GM18511 (cell line): ENCODE measurements around the gene CFAP92.
A peak's percentile ranks its signal among the peaks of the same experiment; 100 is the strongest.
"Not testable (repeated sequence)": the region's sequence is repeated elsewhere in the genome, so short reads cannot be mapped to it uniquely, and the experiment has no call there.

Experiments
- ATAC-seq: cut with Tn5 transposase; IDR thresholded peaks from one replicate; pipeline ENCODE4 v1.9.1; 2021; ENCODE audit warnings: mild to moderate bottlenecking, moderate library complexity; ENCODE audit not compliant: unreplicated experiment

The CFAP92 gene

DNA sequence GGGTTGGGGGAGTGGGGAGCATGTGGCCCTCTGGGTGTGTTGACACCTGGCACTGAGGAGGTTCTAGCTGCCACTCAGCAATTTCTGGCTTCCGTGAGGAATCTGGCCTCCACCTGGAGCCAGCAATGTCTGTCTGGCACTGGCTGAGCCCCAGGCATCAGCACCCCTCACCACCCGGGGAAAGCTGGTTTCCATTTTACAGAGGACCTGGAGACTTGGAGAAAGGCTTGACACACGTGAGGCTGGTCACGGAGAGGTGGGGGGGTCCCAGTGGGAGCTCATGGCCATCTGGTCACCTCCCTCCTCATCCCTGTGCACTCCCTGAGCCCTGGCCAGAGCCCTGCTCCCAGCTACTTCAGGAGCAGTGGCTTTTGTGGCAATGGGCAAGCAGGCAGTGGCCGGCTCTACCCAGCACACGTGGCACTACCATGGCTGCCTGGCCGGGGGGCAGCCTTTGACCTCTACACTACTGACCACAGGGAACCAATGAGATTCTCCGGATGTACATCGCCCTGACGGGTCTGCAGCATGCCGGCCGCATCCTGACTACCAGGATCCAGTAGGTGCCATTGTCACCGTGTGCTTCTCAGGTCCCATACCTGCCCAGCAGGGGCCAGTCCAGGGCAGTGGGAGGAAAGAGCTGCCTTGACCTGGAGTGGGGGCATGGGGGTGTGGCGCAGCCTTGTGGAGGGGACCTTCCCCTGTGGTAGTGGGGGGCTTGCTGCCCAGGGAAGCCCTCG, 86.0 kb downstream of the CFAP92 start:
- ATAC-seq = no peak

DNA sequence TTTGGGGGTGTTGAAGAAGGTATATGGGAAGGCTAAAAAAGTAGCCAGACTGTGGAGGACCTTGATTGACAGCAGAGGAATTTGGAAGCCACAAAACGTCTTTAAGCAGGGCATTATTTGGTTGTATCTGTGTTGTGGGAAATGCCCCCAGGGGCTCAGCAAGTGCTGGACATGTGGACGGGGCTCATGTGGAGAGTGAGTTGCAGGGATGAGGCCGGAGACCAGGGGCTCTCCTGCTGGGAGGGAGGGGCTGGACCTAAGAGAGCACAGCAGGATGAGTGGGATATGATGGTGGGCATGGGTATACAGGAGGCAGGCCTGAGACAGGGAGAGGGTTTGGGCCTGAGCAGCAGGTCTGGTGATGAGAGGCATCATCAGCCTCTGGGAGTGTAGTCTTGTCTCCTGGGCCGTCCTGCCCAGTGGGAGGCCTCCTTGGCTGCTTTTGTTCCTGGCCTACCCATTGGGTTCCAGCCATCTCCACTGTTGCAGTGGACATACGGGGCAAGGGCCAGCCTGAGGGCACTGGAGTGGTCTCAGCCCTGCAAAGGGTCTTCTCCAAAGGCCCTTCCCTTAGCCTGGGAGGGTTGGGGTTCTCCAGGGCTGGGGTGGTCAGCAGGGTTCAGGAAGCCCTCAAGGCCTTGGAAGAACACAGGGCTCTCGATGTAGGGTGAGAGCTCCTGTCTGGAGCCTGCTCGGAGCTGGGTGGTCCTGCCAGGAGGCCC, 86.9 kb downstream of the CFAP92 start:
- no peak for ATAC-seq

DNA sequence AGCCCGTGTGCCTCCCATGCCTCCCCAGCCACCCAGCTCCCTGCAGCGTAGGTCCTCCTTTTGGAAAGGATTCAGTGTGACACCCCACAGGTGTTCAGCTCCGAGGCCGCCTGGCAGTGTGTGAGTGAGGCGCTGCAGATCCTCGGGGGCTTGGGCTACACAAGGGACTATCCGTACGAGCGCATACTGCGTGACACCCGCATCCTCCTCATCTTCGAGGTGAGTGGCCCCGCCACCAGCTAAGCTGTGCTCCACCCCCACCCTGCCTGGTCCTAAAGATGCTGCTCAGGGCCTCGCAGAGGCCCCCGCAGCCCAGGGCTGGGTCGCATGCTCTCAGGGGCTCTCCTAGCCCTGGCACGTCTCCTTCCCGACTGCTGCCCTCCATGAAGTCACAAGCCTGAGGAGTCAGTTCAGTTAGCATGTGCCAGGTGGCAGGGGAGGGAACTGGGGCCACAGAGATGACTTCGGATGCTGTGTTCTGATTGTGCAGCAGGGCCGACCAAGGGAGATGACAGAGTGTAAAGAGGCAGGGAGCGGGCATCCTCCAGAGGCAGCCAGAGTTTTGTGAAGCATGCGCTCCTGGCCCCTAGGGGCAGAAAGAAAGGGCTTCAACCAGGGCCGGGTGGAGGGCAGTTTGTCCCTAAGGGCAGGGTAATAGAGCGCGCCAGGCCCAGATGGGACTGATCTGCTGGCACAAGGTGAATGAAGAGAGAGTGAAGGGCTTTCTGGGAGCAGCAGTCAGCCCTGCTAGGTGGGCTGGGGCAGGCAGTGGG, 87.7 kb downstream of the CFAP92 start:
- no peak for ATAC-seq

DNA sequence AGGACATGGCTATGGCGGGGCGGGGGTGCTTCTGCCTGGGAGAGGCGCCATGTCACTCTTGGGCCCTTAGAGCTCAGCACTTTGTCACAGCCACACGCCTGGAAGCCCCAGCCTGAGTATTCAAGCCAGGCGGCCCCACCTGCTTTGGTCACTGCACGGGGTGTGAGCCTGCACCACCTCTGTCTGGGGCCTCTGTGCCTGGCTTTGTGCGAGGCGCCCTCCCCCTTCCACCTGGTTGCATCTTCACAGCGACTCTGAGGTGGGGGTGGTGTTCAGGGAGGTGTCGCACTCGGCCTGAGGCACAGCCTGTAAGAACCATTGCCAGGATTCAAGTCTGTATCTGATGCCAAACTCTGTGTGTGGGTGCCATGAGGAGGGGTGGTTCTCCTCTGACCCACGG, 90.4 kb downstream of the CFAP92 start:
- no peak for ATAC-seq

DNA sequence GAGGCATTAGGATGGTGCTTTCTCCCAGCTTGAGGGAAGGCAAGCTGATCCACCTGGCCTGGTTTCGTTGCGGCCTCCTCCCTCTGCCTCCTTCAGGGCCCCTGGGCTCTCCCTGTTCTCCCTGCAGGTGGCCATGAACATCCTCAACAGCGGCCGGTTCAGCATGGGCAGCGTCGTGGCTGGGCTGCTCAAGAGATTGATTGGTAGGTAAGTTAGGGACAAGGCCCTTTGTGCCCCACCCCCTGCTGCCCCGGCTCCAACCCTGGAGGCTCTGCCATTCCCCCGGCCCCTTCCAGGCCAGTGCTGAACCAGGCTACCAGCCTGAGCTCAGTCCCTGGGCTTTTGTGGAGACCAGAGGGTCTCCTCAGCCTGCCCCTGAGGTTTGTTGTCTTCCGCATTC, 91.5 kb downstream of the CFAP92 start:
- ATAC-seq = no peak

DNA sequence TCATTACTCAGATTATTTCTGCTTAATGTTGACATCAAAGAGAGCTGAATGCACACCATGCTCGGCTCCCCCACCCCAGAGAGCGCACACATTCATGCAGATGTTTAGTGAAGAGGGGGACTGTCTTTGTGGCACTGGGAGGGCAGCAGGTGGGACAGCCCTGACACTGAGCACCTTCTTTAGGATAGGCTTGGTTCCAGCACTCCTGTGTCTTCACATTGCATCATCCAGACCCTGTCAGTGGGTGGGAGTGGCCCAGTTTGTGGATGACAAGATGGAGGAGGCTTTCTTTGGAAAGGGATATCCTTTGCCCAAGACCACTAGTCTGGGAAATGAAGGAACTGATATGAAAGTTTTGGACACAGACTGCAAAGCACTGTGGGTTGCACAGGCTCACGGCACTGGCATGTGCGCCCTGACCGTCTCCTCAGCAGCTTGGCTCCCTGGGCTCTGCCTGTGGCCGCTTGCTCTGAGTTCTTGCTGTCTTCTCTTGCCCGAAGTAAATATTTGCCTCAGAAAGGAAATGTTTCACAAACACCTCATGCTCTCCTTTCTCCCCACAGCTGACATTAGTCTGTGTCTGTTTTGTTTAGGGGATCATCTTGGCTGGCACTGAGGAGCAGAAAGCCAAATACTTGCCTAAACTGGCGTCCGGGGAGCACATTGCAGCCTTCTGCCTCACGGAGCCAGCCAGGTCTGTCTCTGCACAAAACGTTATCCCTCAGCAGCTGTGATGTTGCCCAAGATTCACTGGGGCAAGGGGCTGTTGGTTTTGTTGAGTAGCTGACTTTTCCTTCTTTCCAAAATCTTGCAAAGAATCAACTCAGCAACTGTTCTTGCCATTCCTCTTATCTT, 97.8 kb downstream of the CFAP92 start:
- ATAC-seq = no peak

DNA sequence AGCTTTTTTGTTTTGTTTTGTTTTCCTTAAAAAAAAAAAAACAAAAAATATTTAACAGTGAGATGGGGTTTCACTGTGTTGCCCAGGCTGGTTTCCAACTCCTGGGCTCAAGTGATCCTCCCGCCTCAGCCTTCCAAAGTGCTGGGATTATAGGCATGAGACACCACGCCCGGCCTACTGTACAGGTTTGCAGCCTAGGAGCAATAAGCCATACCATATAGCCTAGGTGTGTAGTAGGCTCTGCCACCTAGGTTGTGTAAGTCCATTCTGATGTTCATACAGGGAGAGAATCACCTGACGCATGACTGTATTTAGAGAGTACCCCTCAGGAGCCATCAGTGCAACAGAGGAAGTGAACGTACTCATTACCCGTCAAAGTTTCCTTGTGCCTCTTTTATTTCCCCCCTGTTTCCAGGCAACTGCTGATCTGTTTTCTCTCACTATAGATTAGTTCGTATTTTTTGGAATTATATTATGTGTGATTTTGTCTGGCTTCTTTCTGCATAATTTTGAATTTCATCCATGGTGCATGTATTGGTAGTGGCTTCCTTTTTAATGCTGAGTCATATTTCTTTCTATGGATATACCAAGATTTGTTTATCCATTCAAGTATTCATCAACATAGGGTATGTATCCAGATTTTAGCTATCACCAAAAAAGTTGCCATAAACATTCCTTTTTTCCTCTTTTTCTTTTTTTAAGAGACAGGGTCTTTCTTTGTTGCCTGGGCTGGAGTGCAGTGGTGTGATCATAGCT, 104.6 kb downstream of the CFAP92 start:
- no peak for ATAC-seq

DNA sequence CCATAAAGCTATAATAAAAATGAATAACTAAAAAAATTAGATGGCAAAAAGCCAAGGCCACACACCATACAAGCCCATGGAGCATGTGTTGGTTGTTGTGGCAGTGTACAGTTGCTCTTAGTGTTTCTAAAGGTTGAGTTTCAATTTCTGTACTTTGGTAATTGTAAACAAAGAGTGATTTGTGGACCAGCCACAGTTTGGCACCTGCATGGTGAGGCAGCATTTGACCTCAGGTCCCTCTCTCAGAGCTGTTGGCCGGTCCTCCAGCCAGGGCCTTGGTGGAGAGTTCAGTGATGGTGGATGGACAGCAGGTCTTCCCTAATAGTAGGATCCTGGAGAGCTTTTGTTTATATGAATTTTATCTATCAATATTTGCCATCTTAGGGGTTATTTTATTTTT, 108.9 kb downstream of the CFAP92 start:
- no peak for ATAC-seq

DNA sequence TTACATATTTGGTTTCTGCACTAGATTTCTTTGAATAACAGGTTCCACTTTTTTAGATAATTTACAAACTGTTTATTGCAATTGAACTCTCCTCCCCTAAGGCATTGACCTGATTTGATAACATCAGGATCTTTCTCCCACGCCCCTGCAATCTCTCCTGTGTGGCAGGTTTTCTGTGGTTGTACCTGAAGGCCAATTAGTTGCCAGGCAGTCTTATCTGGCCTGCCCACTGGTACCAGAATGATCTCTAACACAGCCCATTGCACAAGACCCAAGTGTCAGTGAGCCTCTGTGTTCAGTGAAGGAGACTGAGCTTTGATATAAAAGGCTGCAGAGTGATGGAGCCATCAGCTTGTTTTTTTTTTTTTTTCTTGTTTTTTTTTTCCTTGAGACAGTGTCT, 111.2 kb downstream of the CFAP92 start:
- ATAC-seq = no peak

DNA sequence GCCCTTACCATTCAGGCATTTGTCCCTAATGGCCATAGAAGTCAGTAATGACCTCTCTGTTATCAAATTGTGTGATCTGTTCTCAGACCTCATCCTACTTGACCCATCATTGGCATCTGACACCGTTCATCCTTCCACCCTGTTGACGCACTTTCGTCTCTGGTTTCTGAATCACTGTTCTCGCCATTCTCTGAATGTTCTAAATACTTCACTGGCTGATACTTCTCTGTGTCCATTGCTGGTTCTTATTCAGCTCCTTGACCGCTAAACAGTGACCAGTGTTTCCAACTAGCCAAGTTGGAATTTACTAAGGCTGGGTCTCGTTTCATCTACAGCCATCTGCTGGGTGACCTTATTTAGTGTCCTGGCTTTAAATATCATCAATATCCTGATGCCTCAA, 112.3 kb downstream of the CFAP92 start:
- no peak for ATAC-seq

DNA sequence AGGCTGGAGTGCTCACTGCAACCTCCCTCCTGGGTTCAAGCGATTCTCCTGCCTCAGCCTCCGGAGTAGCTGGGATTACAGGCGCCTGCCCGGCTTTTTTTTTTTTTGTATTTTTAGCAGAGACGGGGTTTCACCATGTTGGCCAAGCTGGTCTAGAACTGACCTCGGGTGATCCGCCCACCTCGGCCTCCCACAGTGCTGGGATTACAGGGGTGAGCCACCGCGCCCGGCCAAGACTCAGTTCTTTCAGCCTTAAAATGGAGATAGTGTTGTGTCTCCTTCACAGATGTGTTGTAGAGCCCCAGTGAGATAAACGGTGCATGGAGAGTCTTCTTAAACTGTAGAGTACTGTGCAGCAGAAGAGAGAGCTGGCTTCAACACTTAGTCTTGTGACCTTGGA, 113.4 kb downstream of the CFAP92 start:
- not testable (repeated sequence) for ATAC-seq

DNA sequence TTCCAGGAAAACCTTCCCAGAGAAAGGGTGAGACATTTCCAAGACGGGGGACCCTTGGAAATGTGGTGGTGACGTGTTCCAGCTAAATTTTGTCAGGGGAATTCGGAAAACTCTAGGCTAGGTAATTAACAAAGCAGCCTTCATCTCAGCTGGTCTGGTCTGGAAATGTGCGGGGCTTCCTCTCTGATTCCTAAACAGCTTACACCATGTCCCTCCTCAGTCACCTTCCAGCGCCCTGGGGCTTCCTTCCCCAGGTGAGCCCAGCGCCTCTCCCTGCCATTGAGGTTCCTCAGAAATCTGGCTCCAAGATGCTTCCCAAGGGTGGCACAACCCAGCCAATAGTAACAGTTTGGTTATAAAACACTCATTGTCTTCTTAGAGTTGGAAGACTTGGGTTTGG, 113.9 kb downstream of the CFAP92 start:
- no peak for ATAC-seq

DNA sequence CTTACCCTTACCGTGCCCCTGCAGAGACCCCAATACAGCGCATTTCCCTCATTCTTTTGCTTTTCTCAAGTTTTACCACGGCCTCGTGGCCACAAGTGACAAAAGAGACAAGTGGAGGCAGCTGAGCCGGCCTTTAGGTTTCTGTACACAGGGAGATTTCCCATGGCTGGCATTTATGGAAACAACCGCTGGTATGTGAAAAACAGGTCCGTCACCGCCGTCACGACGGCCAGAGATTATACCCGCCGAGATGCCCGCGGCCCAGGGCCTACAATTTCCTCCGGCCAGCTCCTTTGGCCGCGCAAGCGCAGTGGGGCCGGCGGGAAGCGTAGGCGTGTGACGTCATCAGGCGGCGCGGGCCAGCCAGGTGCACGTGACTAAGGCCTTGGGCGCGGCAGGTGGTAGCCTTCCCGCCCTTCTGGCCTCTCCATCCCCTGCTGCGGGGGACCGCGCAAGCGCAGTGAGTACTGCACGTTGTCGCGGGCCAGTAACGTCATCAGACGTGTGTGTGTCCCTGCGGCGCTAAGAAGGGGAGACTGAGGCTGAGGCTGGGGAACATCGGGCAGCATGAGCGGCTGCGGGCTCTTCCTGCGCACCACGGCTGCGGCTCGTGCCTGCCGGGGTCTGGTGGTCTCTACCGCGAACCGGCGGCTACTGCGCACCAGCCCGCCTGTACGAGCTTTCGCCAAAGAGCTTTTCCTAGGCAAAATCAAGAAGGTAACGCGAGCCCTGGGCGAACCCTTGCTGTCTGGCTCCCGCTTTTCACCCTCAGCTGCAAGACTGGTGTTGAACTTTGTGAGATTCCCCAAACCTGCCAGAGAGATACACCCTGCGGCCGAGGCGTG, 114.5 kb downstream of the CFAP92 start, which contains the start of gene ACAD9:
Gene ACAD9, plus strand, starts transcription at position 496 of the 845 bp plus-strand sequence. Its CDS starts 72 bp downstream, at position 568.
- ATAC-seq = peak; percentile 90

DNA sequence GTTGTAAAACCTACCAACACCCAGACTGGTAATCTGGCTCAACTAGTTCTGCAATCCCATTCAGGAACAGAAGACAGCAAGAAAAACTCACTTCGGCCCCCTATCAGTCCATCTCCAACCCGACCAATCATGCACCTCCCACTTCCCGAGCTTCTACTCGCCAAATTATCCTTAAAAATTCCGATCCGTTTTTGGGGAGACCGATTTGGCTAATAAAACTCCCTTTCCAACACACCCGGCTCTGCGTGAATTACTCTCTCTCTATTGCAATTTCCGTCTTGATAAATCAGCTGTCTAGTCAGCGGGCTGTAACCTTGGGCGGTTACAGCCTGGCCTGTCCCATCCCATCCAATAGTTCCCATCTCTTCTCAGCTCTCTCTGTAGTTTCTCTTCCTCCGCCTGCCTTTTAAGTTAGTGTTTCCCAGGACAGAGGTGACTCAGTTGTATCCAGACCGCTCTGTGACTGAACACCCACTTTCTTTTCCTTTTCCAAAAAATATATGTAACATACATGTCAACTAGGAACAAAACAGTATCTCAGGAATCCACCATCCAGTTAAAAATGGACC, 115.2 kb downstream of the CFAP92 start:
- ATAC-seq = peak; percentile 28

DNA sequence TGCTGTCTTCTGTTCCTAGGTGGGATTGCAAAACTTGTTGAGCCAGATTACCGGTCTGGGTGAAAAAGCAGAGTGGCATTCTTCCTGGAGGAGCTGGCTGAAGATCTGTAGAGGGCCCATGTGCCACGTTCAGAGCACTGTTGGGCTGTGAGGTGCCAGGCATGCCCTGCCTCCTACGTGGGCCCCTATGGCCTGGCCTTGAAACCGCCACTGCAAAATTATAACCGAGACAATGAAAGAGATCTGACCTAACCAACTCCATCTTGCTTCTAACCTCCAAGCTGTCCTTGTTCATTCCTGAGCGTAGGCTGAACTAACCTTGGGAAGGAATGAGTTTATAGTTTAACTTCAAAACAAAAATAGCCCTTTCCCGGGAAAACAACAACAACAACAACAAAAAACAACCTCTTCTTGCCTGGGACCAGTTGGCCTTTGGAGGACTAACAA, 115.8 kb downstream of the CFAP92 start:
- ATAC-seq = no peak

DNA sequence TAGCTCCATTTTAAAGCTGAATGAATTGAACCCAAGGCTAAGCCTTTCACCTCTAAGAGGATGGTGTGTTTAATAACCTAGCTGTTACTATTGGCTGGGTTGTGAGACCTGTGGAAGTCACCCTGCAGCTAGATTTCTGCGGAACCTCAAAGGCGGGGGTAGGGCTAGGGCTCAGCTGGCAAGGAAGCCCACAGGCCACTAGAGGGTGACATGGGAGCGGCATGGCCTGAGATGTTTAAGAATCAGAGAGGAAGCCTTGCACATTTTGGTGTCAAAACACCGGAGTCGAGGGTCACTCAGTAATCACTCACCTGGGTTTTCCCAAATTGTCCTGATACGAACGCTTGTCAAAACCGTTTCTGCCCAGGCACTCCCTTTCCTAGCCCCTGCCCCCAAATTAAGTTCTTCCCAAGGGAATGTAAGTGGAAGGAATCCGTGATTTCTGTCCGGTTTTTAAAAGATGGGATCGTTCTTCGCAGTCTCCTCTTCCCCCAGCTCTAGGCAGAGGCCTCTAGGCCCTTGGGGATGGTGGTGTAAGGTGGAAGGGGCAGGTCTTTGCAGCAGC, 118.2 kb downstream of the CFAP92 start:
- no peak for ATAC-seq

DNA sequence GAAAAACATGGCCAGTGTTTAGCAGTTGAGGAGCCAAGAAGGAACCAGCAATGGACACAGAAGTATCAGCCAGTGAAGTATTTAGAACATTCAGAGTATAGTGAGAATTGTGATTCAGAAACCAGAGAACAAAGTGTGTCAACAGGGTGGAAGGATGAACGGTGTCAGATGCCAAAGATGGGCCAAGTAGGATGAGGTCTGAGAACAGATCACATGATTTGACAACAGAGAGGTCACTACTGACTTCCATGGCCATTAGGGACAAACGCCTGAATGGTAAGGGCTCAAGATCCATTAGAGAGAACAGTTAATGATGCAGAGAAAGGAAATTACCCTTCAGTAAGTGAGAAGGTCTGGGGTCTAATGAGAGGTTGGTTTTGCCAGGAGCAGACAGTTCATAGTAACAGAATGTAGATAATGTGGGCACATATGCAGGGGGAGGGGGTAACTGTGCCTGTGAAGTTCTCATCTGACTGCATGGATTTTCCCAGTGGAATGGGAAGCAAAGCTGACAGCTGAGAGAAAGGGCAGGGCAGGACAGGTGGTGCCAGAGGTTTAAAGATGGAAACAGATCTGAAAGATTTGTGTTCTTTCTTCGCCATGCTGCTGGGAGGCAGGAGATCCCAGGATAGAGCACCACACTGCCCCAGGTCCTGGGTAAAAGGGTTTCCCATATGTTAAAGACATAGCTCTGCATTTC, 119.2 kb downstream of the CFAP92 start:
- no peak for ATAC-seq
